SK-N-DZ (cell line): ENCODE results near the gene BRD1.
"Not testable (repeated sequence)": the region's sequence is repeated elsewhere in the genome, so short reads cannot be mapped to it uniquely, and the experiment has no call there.

Experiments used
- DNase-seq: peaks from one replicate; pipeline ENCODE4 v3.0.0-alpha.2; 2015; ENCODE audit warnings: low spot score

The BRD1 gene

GRCh38 chr22:49826603-49827270, 936 bp downstream of the BRD1 start:
- no peak for DNase-seq

GRCh38 chr22:49825944-49826602, 1.6 kb downstream of the BRD1 start:
- no peak for DNase-seq

- no peak for DNase-seq
These were observed 2.2 kb downstream of the BRD1 start for GRCh38 chr22:49825436-49825835.

GRCh38 chr22:49824936-49825335, 2.7 kb downstream of the BRD1 start:
- DNase-seq, result no peak

- no peak for DNase-seq
These were observed 3.3 kb downstream of the BRD1 start for GRCh38 chr22:49824185-49824925.

- DNase-seq, result no peak
These were observed 4.2 kb downstream of the BRD1 start for GRCh38 chr22:49823289-49824045.

GRCh38 chr22:49821741-49822140, 5.9 kb downstream of the BRD1 start:
- DNase-seq, result not testable (repeated sequence)

- DNase-seq, result no peak
These were observed 6.7 kb downstream of the BRD1 start for GRCh38 chr22:49820984-49821383.

- no peak for DNase-seq
These were observed 10.3 kb downstream of the BRD1 start for GRCh38 chr22:49817359-49817758.

GRCh38 chr22:49815641-49816091, 12.0 kb downstream of the BRD1 start:
- DNase-seq, result no peak

GRCh38 chr22:49814856-49815255, 12.8 kb downstream of the BRD1 start:
- DNase-seq, result no peak

- no peak for DNase-seq
These were observed 13.4 kb downstream of the BRD1 start for GRCh38 chr22:49814164-49814686.

- DNase-seq, result no peak
These were observed 14.8 kb downstream of the BRD1 start for GRCh38 chr22:49812838-49813237.

- no peak for DNase-seq
These were observed 16.5 kb downstream of the BRD1 start for GRCh38 chr22:49811020-49811791.

GRCh38 chr22:49810363-49811019, 17.2 kb downstream of the BRD1 start:
- no peak for DNase-seq

- DNase-seq, result no peak
These were observed 19.6 kb downstream of the BRD1 start for GRCh38 chr22:49807780-49808708.

GRCh38 chr22:49807129-49807528, 20.5 kb downstream of the BRD1 start:
- no peak for DNase-seq

GRCh38 chr22:49803737-49804375, 23.8 kb downstream of the BRD1 start:
- DNase-seq, result no peak

GRCh38 chr22:49803134-49803533, 24.5 kb downstream of the BRD1 start:
- no peak for DNase-seq
